CD4-positive, alpha-beta T cell (primary cell): ENCODE data around the gene SOCS3. TPM values are rescaled to one million over a fixed set of nuclear protein-coding genes. Genes with fewer than 3 reads are reported as not detected.
"Not testable (repeated sequence)": the region's sequence is repeated elsewhere in the genome, so short reads cannot be mapped to it uniquely, and the experiment has no call there.

Source experiments
- ATAC-seq: fragments of 200-7000 bp; cut with Tn5 transposase; one replicate; pipeline ENCODE4 v1.10.0; 2022; ENCODE audit warnings: mild to moderate bottlenecking; ENCODE audit not compliant: poor library complexity
- CTCF ChIA-PET: fragments of 350-600 bp; sonication (Branson Sonifier 250); formaldehyde crosslinking; loops from one replicate; lab custom pipeline; 2021; ENCODE audit warnings: antibody characterized with exemption, inconsistent platforms; lab: Charles Lee
- POLR2A ChIA-PET: fragments of 350-600 bp; sonication (Branson Sonifier 250); formaldehyde crosslinking; loops from one replicate; lab custom pipeline; 2021; ENCODE audit warnings: antibody characterized with exemption, inconsistent platforms; lab: Charles Lee
- DNase-seq, 14 experiments: peaks; one replicate each; pipeline ENCODE4 v3.0.0-alpha.2; 2013 to 2020; ENCODE audit warnings: mixed read lengths in 2 of 14
- H3K27ac ChIP-seq, 2 donors: one replicate each; pipeline versions ENCODE4 v1.5.1 to v1.7.0; 2013; ENCODE audit warnings: low read length in 2 of 2, low read depth in 1 of 2, mild to moderate bottlenecking in 1 of 2
- H3K27me3 ChIP-seq, 2 experiments: 1 replicate in 1 of 2; 2 replicates in 1 of 2; pipeline versions ENCODE4 v1.6.1 to v1.7.0; 2013; ENCODE audit warnings: low read length in 2 of 2, control low read depth in 1 of 2, mild to moderate bottlenecking in 1 of 2, moderate library complexity in 1 of 2; ENCODE audit not compliant: insufficient read depth in 2 of 2, control insufficient read depth in 1 of 2
- H3K36me3 ChIP-seq: one replicate; pipeline ENCODE4 v1.6.1; 2013; ENCODE audit warnings: low read length, control low read depth; ENCODE audit not compliant: insufficient read depth
- H3K4me1 ChIP-seq: one replicate; pipeline ENCODE4 v1.6.1; 2013; ENCODE audit warnings: low read length, control low read depth; ENCODE audit not compliant: insufficient read depth
- H3K4me3 ChIP-seq: one replicate; pipeline ENCODE4 v1.5.1; 2013; ENCODE audit warnings: mild to moderate bottlenecking, low read length, moderate library complexity
- H3K9me3 ChIP-seq, 2 experiments: 1 replicate in 1 of 2; 2 replicates in 1 of 2; pipeline versions ENCODE4 v1.6.1 to v1.7.0; 2013; ENCODE audit warnings: low read length in 2 of 2, mild to moderate bottlenecking in 2 of 2, control low read depth in 1 of 2, moderate library complexity in 1 of 2; ENCODE audit not compliant: control insufficient read depth in 1 of 2, insufficient read depth in 1 of 2
- H3K27ac Mint-ChIP-seq: one replicate; pipeline ENCODE4 v1.8.0; 2020; ENCODE audit warnings: mixed read lengths
- H3K27me3 Mint-ChIP-seq: one replicate; pipeline ENCODE4 v1.8.0; 2021; ENCODE audit warnings: mixed read lengths
- H3K36me3 Mint-ChIP-seq: one replicate; pipeline ENCODE4 v1.8.0; 2021; ENCODE audit warnings: low read depth, mixed read lengths
- H3K4me1 Mint-ChIP-seq: one replicate; pipeline ENCODE4 v1.8.0; 2021; ENCODE audit warnings: low read depth, mixed read lengths
- H3K4me3 Mint-ChIP-seq: one replicate; pipeline ENCODE4 v1.8.0; 2020; ENCODE audit warnings: mild to moderate bottlenecking, mixed read lengths
- H3K9me3 Mint-ChIP-seq: one replicate; pipeline ENCODE4 v1.8.0; 2020; ENCODE audit warnings: mixed read lengths
- CTCF ChIP-seq: fragments of 200-600 bp; IDR thresholded peaks from one replicate; pipeline ENCODE4 v1.8.0; 2022; ENCODE audit warnings: antibody characterized with exemption, mild to moderate bottlenecking
- intact Hi-C, 2 experiments: fragments of 100-400 bp; cut with DNase I in 1 of 2; cut with micrococcal nuclease in 1 of 2; formaldehyde crosslinking; loops; one replicate each; pipeline versions ENCODE4 v1.15.1 to v1.9.0; 2023 to 2025; cut with DNase I, micrococcal nuclease
- total RNA-seq, 174 experiments: library from RNA in 2 of 174; stranded (reverse) in 2 of 174; gene quantifications; one replicate each; pipeline ENCODE4 v1.2.3 and lab custom pipeline; 2021 to 2026

The SOCS3 gene
- total RNA-seq, 2 experiments from 2014 or later: 414 to 427 TPM

- TF ChIP-seq CTCF: no peak
- H3K27me3 ChIP-seq: no peaks in the 10 kb centered on the region
- H3K27ac ChIP-seq: no peak overlapping the region
- no peaks in the 10 kb centered on the region for H3K9me3 Mint-ChIP-seq
- no peaks in the 10 kb centered on the region for H3K36me3 ChIP-seq
- no peak for DNase-seq
- CTCF ChIA-PET: interaction anchor here (1.2 kb wide), 3 partner anchors 9 to 25 kb away, joined by 3 to 4 read pairs (median 4); no protein-coding TSS in a partner anchor
- H3K4me3 ChIP-seq: no peak overlapping the region
- POLR2A ChIA-PET: interaction anchor here (1.5 kb wide), 1 partner anchor 21 kb away, joined by 6 read pairs; no protein-coding TSS in a partner anchor
- no peak for ATAC-seq
- H3K4me1 ChIP-seq: peaks cover 36% of the 10 kb centered on the region
- H3K4me1 Mint-ChIP-seq: peaks cover 46% of the 10 kb centered on the region
- H3K27me3 Mint-ChIP-seq: no peaks in the 10 kb centered on the region
- no peak overlapping the region for H3K4me3 Mint-ChIP-seq
- intact Hi-C loops: no loop called here
- H3K27ac Mint-ChIP-seq: no peak overlapping the region
- no peaks in the 10 kb centered on the region for H3K9me3 ChIP-seq
- no peaks in the 10 kb centered on the region for H3K36me3 Mint-ChIP-seq
Measured at GRCh38 chr17:78335209-78335608, 24.7 kb downstream of the SOCS3 start.

DNA sequence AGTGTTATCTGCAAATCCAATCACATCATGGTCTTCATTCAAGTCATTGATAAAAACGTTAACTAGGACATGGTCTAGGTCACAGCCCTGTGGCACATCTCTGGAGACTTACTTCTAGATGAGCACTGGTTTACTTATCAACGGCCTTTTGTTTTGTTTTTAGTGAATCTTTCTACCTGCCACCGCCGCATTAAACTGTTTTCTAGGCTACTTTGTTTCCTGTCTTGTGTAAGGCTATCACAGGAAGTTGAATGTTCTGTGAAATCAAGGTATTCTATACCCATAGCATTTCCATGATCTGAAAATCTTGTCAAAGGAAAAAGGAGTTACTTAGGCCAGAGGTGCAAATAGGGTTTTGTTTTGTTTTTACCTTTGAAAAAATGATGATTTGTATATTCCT is 26.9 kb downstream of the SOCS3 start:
- peak overlapping the region; percentile 0 for H3K4me3 Mint-ChIP-seq

GRCh38 chr17:78331355-78331754 is 28.5 kb downstream of the SOCS3 start:
- ATAC-seq, DNase-seq, H3K9me3 Mint-ChIP-seq, H3K27me3 ChIP-seq, H3K27me3 Mint-ChIP-seq, H3K27ac Mint-ChIP-seq, H3K4me3 Mint-ChIP-seq, H3K4me3 ChIP-seq, POLR2A ChIA-PET, CTCF ChIA-PET, H3K9me3 ChIP-seq, H3K36me3 ChIP-seq, H3K27ac ChIP-seq, H3K36me3 Mint-ChIP-seq: not testable (repeated sequence)
- peaks cover 32% of the 10 kb centered on the region for H3K4me1 Mint-ChIP-seq
- H3K4me1 ChIP-seq: peaks cover 33% of the 10 kb centered on the region
- intact Hi-C loops: loop anchor here in 1 of 2 experiments (2.0 kb wide), 1 partner anchor 17 kb away; no protein-coding TSS in a partner anchor

More for the DNA sequence above, 26.9 kb downstream of the SOCS3 start:
- no peak for TF ChIP-seq CTCF
- no peaks in the 10 kb centered on the region for H3K36me3 Mint-ChIP-seq
- DNase-seq: peak in 2 of 14 experiments; percentile 44 to 58
- Histone ChIP-seq H3K27me3 (no peaks in the 10 kb centered on the region), H3K27ac (peak overlapping the region; percentile 11 to 53), H3K4me3 (no peak overlapping the region), H3K36me3 (no peaks in the 10 kb centered on the region), H3K4me1 (peaks cover 38% of the 10 kb centered on the region), H3K9me3 (no peaks in the 10 kb centered on the region)
- POLR2A ChIA-PET: interaction anchor here (1.1 to 2.8 kb wide), 2 partner anchors 11 to 25 kb away, joined by 3 to 10 read pairs; no protein-coding TSS in a partner anchor
- intact Hi-C loops: no loop called here
- peaks cover 32% of the 10 kb centered on the region for H3K4me1 Mint-ChIP-seq
- no peaks in the 10 kb centered on the region for H3K27me3 Mint-ChIP-seq
- CTCF ChIA-PET: no interaction called here
- H3K9me3 Mint-ChIP-seq: no peaks in the 10 kb centered on the region
- peak; percentile 76 for ATAC-seq
- peak overlapping the region; percentile 83 for H3K27ac Mint-ChIP-seq
